ENCODE measurements around the gene CMTM2.
A peak's percentile ranks its signal among the peaks of the same experiment; 100 is the strongest.

CMTM2 gene

GRCh38 chr16:66578651-66579531, at the start of gene CMTM2:
TSS of gene CMTM2 (plus strand) at chr16:66579463. CDS start at chr16:66579608, 145 bp downstream.
- DNase-seq (ENCODE audit: low read depth), result no peak

GRCh38 chr16:66529475-66529874, 49.8 kb upstream of the CMTM2 start:
- DNase-seq (ENCODE audit: low read depth), result no peak

- DNase-seq (ENCODE audit: low read depth), result no peak
Observed at GRCh38 chr16:66534376-66534799, 44.9 kb upstream of the CMTM2 start.

GRCh38 chr16:66536525-66536924, 42.7 kb upstream of the CMTM2 start:
- DNase-seq (ENCODE audit: low read depth), result no peak

- DNase-seq (ENCODE audit: low read depth), result no peak
Observed at GRCh38 chr16:66537236-66537635, 42.0 kb upstream of the CMTM2 start.

GRCh38 chr16:66538910-66539309, 40.4 kb upstream of the CMTM2 start:
- DNase-seq (ENCODE audit: low read depth), result no peak

GRCh38 chr16:66539623-66540469, 39.4 kb upstream of the CMTM2 start:
- no peak for DNase-seq (ENCODE audit: low read depth)

- DNase-seq (ENCODE audit: low read depth), result no peak
Observed at GRCh38 chr16:66541388-66542355, 37.6 kb upstream of the CMTM2 start.

GRCh38 chr16:66542396-66542795, 36.9 kb upstream of the CMTM2 start:
- no peak for DNase-seq (ENCODE audit: low read depth)

GRCh38 chr16:66543541-66543940, 35.7 kb upstream of the CMTM2 start:
- DNase-seq (ENCODE audit: low read depth), result no peak

GRCh38 chr16:66544016-66544757, 35.1 kb upstream of the CMTM2 start:
- no peak for DNase-seq (ENCODE audit: low read depth)

GRCh38 chr16:66547101-66547989, 31.9 kb upstream of the CMTM2 start:
- no peak for DNase-seq (ENCODE audit: low read depth)

GRCh38 chr16:66548068-66548467, 31.2 kb upstream of the CMTM2 start:
- DNase-seq (ENCODE audit: low read depth), result no peak

GRCh38 chr16:66548868-66549267, 30.4 kb upstream of the CMTM2 start:
- no peak for DNase-seq (ENCODE audit: low read depth)

- DNase-seq (ENCODE audit: low read depth), result peak; percentile 50
Observed at GRCh38 chr16:66549284-66550131, 29.8 kb upstream of the CMTM2 start, which contains the start of gene TK2. TSS of gene TK2 (minus strand) at chr16:66550122. CDS start at chr16:66550061, 61 bp downstream.

GRCh38 chr16:66551348-66551759, 27.9 kb upstream of the CMTM2 start:
- DNase-seq (ENCODE audit: low read depth), result peak; percentile 46

GRCh38 chr16:66551788-66552285, 27.4 kb upstream of the CMTM2 start:
- DNase-seq (ENCODE audit: low read depth), result no peak

- peak; percentile 88 for DNase-seq (ENCODE audit: low read depth)
Observed at GRCh38 chr16:66552286-66553177, 26.7 kb upstream of the CMTM2 start, which contains the start of gene CKLF. TSS of gene CKLF (plus strand) at chr16:66552576. CDS start at chr16:66552716, 140 bp downstream.
